ENCODE data around the gene CDK5R1.
A peak's percentile ranks its signal among the peaks of the same experiment; 100 is the strongest.

CDK5R1 gene

DNA sequence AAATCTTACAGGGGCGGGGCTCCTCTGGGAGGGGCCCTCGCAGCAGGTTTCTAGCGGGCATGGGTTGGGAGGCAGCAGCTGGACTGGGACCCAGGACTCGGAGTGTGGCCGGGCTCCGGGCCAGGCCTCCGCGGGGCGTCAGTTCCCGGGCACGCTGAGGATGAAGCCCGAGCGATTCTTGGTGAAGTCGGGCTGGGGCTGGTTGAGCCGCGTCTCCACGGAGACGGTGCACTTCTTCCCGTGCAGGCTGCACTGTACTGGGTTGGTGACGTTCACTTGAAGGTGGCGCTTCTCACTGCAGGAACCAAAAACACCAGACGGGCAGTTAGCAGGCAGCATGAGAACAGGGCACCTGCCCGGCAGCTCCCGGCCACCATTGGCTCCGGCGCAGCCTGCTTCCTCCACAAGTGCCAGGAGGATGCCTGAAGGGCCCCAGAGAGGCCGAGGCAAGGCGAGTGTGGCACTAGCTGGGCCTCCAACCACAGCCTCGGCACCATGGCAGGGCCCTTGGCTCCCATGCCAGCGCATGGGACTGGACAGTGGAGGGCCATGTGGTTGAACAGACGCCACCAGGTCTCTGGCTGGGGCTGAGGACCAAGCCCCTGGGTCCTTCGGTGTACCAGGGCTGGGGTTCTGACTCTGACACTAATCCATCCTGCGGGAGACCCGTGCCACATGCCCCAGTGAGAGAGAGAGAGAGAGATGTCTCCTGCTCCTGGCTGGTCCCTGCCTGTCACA, 8.0 kb downstream of the CDK5R1 start:
- DNase-seq = no peak

DNA sequence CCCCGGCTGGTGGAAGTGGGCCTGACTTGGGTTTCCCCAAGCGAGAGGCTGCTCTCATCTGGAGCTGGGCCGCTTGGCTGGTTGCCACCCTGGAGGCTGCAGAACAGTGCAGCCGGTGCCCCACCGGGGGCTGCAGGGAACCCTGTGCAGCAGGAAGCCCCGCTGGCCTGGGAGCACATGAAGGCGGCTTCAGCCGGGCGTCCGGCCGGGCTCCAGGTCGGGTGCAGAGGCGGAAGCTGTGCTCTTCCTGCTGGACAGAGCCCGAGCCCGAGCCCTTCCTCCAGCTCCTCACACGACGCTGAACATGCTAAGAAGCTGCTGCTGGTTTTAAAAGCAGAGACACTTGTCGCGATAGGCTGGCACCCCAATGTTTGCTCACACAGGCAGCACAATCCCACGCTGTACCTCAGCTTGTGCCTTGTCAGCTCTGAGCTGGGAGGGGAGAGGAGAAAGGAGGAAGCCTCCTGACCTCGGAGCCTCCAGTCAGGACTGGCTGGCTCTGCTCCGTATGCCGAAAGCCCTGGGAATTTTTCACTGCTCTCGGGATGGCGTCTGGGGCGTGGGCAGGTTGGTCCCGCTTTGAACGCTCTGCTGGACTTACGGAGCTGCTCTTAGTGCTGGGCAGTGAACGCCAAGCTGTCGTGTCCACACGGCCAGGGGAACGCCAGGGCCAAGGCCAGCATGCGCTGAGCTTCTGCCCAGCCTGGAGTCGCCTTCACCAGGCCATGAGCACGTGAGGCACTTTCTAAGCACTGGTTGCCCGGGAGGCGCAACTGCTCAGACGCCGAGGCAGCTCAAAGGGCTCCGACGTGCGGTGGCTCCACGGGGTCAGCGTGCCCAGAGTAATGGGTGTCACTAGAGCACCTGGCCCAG, 8.8 kb downstream of the CDK5R1 start:
- no peak for DNase-seq

DNA sequence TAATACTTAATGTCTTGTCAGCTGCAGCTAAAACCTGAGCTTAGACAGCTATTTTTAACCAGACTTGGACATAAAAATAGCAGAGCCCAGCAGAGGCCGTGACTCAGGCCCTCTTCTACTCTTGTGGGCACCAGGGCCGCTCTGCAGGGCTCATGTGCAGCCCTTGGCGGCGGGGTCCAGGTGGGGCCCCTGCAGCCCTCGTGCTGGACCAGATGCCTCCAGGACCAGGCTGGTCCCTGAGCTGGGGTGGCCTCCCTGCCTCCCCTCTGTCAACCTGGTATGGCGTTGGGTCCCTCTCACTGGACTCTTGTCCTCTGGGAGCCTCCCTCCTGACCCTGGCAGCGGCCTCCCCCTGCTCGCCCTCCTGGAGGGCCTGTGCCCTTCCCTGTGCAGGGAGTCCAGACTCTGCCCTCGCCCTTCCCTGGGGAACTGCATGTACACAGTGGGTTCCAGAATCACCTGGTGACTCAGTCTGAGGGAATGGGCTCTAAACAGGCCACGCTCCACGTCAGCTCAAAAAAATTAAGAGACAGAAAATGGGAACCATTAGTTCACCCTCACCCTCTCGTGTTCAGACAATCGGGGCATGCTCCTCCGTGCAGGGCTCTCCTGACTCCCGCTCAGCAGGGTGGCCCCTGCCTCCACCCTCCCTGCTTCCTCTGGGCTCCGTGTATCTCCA, 9.7 kb downstream of the CDK5R1 start:
- no peak for DNase-seq

DNA sequence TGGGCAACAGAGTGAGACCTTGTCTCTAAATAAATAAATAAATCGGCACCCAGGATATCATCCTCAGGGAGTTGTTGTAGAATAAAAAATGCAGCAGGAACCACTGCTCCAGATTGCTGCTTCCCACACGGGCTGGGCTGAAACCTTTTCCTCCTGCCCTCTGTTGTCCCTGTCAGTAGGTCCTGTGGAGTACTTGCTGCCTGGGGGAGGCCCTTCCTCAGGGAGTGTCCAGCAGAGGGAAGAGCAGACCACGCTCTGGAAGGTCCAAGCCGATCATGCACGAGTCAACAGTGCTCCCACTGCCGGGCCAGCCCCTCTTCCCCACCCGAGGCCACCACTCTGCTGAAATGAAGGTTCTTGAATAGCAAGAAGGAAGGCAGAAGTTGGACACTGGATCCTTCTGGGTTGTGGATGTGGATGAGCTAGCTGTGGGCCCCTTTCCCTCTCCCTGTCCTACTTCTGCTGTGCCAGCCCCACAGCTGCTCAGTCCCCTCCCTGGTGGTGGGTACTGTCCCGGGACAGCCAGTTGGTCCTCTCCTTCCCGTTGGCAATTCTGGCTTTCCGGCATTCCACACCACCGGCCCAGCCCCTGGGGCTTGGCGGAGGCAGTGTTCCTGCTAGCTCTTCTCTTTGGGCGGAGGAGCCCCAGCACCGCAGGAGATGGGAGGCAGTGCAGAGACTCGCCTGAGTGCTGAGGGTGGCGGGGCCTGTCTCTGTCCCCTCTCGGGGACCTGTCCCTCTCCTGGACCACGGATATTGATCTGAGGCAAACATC, 10.8 kb downstream of the CDK5R1 start:
- DNase-seq = no peak

GRCh38 chr17:32498391-32498790, 11.6 kb downstream of the CDK5R1 start:
- no peak for DNase-seq

GRCh38 chr17:32502013-32502412, 15.2 kb downstream of the CDK5R1 start:
- DNase-seq = no peak

- DNase-seq = no peak
These were observed 15.9 kb downstream of the CDK5R1 start for GRCh38 chr17:32502710-32503109.

DNA sequence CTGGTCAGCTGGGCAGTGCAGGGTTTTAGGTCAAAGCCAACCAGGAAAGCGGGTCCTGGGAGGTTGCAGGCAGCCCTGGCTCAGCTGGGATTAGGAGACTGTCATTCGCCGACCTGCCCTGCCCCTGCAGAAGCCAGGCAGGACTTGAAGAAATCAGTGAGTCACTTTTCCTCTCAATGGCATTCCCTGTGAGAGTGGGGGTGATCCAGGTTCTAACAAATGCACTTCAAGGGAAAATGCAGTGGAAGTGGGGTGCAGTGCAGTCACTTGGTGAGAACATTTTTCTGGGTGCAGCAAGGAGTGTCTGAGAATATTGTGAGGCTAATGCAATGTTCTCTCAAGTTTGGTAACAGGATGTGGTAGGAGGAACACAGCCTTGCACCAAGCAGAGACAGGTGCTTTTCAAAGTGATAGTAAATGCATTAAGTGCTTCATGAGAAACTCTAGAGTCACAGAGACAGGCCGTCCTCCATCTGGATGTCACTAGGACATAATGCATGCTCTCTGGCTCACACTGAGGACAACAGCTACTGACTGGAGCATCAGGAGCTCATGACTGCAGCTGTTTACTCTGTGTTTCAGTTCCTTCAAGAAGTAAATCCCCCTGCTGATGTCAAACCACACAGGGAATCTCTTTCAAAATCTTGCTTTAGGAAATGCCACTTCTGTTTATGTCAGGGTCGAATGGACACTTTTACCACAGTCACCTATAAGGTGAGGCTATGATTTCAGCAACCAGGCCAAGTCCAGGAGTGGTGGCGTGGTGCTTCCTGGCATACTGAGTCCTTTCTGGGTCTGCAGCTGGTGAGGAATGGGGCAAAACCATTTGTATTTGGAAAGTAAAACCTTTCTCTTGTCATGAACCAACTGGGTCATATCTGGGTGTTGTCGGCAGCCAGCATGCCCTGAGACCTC, 16.7 kb downstream of the CDK5R1 start:
- DNase-seq = peak; percentile 71

DNA sequence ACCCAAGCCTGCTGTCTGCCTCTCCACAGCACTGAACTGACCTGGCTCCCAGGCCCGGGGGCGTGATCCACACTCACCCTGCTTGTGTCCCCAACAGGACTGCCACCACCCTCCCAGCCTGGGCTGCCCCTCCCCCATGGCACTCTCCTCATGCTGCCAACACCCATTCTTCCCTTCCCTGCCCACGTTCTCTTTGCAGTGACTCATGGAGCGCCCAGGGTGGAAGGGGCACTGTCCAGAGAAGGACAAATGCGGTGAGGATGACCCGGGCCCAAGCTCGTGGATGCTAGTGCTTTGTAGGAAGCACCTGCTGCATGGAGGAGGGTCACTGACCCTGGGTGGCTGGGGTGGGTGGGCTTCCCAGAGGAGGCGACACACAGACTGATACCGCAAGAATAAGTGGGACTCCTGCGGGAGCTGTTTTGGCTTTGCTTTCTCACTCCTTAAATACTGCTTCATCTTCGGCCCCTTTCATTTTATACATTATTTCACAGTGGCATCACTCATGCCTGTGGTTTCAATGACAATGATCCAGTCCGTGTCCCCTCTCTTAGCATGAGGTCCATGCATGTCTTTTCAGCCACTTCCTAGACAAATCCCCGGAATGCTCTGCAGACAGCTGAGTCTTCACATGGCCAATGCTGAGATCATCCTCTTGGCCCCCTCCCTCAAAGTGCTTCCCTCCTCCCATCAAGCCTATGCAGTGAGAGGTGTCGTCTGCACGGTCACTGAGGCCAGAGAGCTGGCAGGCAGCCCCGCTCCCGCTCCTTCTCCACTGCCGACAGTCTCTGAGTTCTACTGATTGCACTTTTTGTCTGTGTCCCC, 17.6 kb downstream of the CDK5R1 start:
- DNase-seq = no peak

- no peak for DNase-seq
These were observed 22.1 kb downstream of the CDK5R1 start for GRCh38 chr17:32508926-32509325.

GRCh38 chr17:32510466-32510865, 23.7 kb downstream of the CDK5R1 start:
- DNase-seq = no peak

GRCh38 chr17:32512328-32512727, 25.5 kb downstream of the CDK5R1 start:
- no peak for DNase-seq

DNA sequence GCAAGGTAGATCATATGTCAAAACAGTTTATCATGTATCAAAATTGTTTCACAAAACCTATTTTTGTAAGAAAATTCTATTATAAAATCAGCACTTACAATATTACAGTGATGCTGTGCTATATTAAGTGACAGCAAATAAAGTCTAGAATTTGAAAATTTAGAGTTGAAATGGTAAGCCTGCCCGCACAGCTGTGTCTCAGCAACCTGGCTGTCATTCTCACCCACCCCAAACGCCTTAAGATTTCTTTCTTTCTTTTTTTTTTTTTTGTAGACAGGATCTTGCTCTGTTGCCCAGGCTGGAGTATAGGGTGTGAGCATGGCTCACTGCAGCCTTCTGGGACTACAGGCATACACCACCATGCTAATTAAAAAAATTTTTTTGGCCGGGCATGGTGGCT, 26.8 kb downstream of the CDK5R1 start:
- DNase-seq = no peak

GRCh38 chr17:32514606-32515005, 27.8 kb downstream of the CDK5R1 start:
- no peak for DNase-seq

DNA sequence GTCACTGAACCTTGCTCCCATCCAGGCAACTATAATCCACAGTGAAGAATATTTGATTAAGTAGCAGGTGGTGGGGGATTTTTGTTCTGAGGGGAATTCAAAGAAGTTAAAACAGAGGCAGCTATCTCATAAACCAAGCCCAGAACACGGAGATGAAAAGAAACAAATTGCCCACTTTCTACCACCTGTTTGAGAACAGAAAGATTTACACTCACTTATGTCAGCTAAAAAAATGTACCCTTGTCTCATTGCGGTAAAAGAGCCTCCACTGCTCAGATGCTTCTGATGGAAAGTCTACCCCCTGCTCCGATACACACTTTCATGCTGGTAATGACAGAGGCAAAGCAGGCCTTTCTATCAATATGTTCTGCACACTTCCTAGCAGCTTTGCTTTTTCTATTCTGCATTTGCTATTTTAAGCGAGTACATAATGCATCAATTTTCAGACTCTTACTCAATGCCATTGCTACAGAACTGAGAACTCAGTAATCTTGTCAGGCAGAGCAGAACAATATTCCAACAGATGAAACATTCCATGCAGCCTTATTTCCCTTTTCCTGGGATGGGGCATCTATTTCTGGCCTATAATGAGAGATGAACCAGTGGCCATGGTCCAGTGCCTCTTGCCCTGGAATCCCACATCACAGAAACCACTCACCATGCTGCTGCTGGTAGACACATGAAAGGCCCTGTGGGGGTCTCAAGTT, 29.0 kb downstream of the CDK5R1 start:
- no peak for DNase-seq

- DNase-seq = no peak
These were observed 29.7 kb downstream of the CDK5R1 start for GRCh38 chr17:32516450-32516849.

DNA sequence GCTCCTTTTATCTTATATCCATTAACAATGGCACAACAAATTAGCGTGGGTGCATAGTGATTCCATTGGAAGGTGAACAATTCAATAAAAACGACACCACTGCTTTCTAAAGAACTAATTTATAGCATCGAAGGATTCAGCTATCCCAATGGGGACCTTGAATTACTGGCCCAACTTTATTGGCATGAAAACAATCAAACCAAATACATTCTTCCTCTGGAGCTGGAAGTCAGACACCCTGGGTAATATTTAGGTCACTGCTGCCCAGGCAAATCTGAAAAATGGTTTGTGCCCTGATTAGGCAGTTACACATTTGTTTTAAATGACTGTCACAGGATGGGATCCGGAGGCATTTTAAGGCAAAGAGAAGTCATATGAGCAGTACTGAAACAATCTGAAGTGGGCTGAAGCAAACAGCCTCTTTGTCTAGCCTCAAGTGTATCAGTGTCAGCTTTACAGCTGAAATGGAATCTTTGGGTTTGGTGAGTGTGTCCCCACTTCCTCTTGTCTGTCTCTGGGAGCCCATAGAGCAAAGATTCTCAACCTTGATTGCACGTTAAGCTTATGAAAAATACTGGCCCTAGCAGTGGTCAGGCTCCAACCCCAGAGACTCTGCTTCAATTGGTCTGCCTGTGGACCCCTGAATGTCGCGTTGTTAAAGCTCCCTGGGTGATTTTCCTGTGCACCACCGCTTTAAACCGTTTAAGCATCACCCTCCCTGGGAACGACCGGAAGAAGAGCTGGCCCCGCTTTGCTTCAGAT, 30.3 kb downstream of the CDK5R1 start:
- DNase-seq = peak; percentile 26

DNA sequence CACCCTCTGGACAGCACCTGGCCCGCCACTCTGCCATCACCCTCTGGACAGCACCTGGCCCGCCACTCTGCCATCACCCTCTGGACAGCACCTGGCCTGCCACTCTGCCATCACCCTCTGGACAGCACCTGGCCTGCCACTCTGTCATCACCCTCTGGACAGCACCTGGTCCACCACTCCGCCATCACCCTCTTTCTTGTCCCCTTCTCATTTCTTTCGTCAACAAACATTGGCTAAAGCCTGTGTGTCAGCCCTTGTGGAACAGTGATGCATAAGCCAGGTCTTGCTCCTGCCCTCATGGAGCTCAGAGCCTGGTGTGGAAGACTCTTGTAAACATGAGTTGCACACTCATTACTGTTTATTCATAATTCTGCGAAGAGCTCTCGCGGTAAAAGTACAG, 31.2 kb downstream of the CDK5R1 start:
- DNase-seq = no peak

- DNase-seq = no peak
These were observed 31.9 kb downstream of the CDK5R1 start for GRCh38 chr17:32518646-32519227.

Measured in CD4-positive, alpha-beta T cell treated with Interleukin-17A for 1 hour (primary cell).